Measurements from ENCODE around the gene MGMT. TPM values are rescaled to one million over a fixed set of nuclear protein-coding genes. Genes with fewer than 3 reads are reported as not detected.

MGMT gene
- total RNA-seq, 4 donors from 2014 or later, result 10.9 to 37.7 (median 16.0) TPM

- H3K4me1 ChIP-seq, result no peaks in the 10 kb centered on the region
- no peak for TF ChIP-seq CTCF (IDR thresholded peaks at IDR 0.05)
- TF ChIP-seq POLR2A (IDR thresholded peaks at IDR 0.05), result no peak
- no peak overlapping the region for H3K4me3 ChIP-seq
- no peaks in the 10 kb centered on the region for H3K27me3 ChIP-seq
- H3K27ac ChIP-seq, result no peak overlapping the region
- no peaks in the 10 kb centered on the region for H3K36me3 ChIP-seq
- H3K9me3 ChIP-seq, result peaks cover 0 to 4% of the 10 kb centered on the region in 2 donors
- intact Hi-C loops (cut with DNase I; ENCODE audit: low total_unique reads), result no loop called here
- DNase-seq, result no peak
Measured at GRCh38 chr10:129727071-129727470, 260.0 kb downstream of the MGMT start.

GRCh38 chr10:129727495-129727894 lies 260.5 kb downstream of the MGMT start:
- intact Hi-C loops (cut with DNase I; ENCODE audit: low total_unique reads), result no loop called here
- H3K27me3 ChIP-seq, result no peaks in the 10 kb centered on the region
- no peak overlapping the region for H3K4me3 ChIP-seq
- no peaks in the 10 kb centered on the region for H3K4me1 ChIP-seq
- TF ChIP-seq POLR2A (IDR thresholded peaks at IDR 0.05) (no peak), CTCF (IDR thresholded peaks at IDR 0.05) (no peak)
- H3K27ac ChIP-seq, result no peak overlapping the region
- H3K36me3 ChIP-seq, result no peaks in the 10 kb centered on the region
- H3K9me3 ChIP-seq, result peaks cover 0 to 4% of the 10 kb centered on the region in 2 donors
- DNase-seq, result no peak

GRCh38 chr10:129728246-129728820 lies 261.3 kb downstream of the MGMT start:
- Histone ChIP-seq H3K27me3 (no peaks in the 10 kb centered on the region), H3K4me1 (no peaks in the 10 kb centered on the region), H3K9me3 (peaks cover 0 to 4% of the 10 kb centered on the region in 2 donors), H3K4me3 (no peak overlapping the region), H3K36me3 (no peaks in the 10 kb centered on the region), H3K27ac (no peak overlapping the region)
- DNase-seq, result no peak
- intact Hi-C loops (cut with DNase I; ENCODE audit: low total_unique reads), result no loop called here
- no peak for TF ChIP-seq CTCF (IDR thresholded peaks at IDR 0.05)
- no peak for TF ChIP-seq POLR2A (IDR thresholded peaks at IDR 0.05)

GRCh38 chr10:129728905-129729795 lies 262.1 kb downstream of the MGMT start:
- intact Hi-C loops (cut with DNase I; ENCODE audit: low total_unique reads), result no loop called here

More at GRCh38 chr10:129728905-129729795, 262.1 kb downstream of the MGMT start:
- no peak overlapping the region for H3K4me3 ChIP-seq
- H3K9me3 ChIP-seq, result peaks cover 0 to 4% of the 10 kb centered on the region in 2 donors
- no peaks in the 10 kb centered on the region for H3K27me3 ChIP-seq
- TF ChIP-seq CTCF (IDR thresholded peaks at IDR 0.05), result no peak
- TF ChIP-seq POLR2A (IDR thresholded peaks at IDR 0.05), result no peak
- no peaks in the 10 kb centered on the region for H3K36me3 ChIP-seq
- DNase-seq, result no peak
- no peaks in the 10 kb centered on the region for H3K4me1 ChIP-seq
- no peak overlapping the region for H3K27ac ChIP-seq
